Common myeloid progenitor, CD34-positive (primary cell): ENCODE measurements around the gene ERFL.

ENCODE experiments used
- CTCF ChIA-PET: fragments of 350-600 bp; sonication (Branson Sonifier 250); formaldehyde crosslinking; loops from one replicate; lab custom pipeline; 2021; ENCODE audit warnings: antibody characterized with exemption; lab: Charles Lee
- POLR2A ChIA-PET: fragments of 350-600 bp; sonication (Branson Sonifier 250); formaldehyde crosslinking; loops from one replicate; lab custom pipeline; 2021; ENCODE audit warnings: antibody characterized with exemption; lab: Charles Lee
- DNase-seq, 3 donors: peaks; one replicate each; pipeline versions ENCODE4 v3.0.0 to v3.0.0-alpha.2; 2013
- H3K27ac ChIP-seq, 2 experiments: 1 replicate in 1 of 2; 2 replicates in 1 of 2; pipeline ENCODE4 v1.7.0; 2013; ENCODE audit warnings: inconsistent platforms in 2 of 2, low read length in 2 of 2, mild to moderate bottlenecking in 2 of 2, low read depth in 1 of 2, moderate library complexity in 1 of 2; ENCODE audit not compliant: severe bottlenecking in 2 of 2, insufficient read depth in 1 of 2, poor library complexity in 1 of 2
- H3K27me3 ChIP-seq, 5 experiments: replicated peaks in 2 of 5; 1 replicate in 3 of 5; 2 replicates in 2 of 5; pipeline versions ENCODE4 v1.6.1 to v1.7.0; 2013; ENCODE audit warnings: low read length in 4 of 5, mild to moderate bottlenecking in 2 of 5, moderate library complexity in 2 of 5, inconsistent platforms in 1 of 5; ENCODE audit not compliant: insufficient read depth in 5 of 5, control insufficient read depth in 4 of 5
- H3K36me3 ChIP-seq, 4 experiments: 1 replicate in 2 of 4; 2 replicates in 2 of 4; pipeline versions ENCODE4 v1.6.1 to v1.7.0; 2013; ENCODE audit warnings: low read length in 3 of 4, control low read depth in 1 of 4, mild to moderate bottlenecking in 1 of 4; ENCODE audit not compliant: control insufficient read depth in 4 of 4, insufficient read depth in 4 of 4
- H3K4me1 ChIP-seq, 4 experiments: 1 replicate in 3 of 4; 2 replicates in 1 of 4; pipeline versions ENCODE4 v1.6.1 to v1.7.1; 2013; ENCODE audit warnings: low read length in 3 of 4, mild to moderate bottlenecking in 3 of 4, control low read depth in 1 of 4, inconsistent platforms in 1 of 4, moderate library complexity in 1 of 4; ENCODE audit not compliant: control insufficient read depth in 4 of 4, insufficient read depth in 4 of 4; ENCODE audit errors: control extremely low read depth in 1 of 4
- H3K4me3 ChIP-seq, 7 experiments: 1 replicate in 4 of 7; 2 replicates in 3 of 7; pipeline versions ENCODE4 v1.5.1 to v1.7.0; 2013; ENCODE audit warnings: mild to moderate bottlenecking in 7 of 7, low read length in 6 of 7, moderate library complexity in 6 of 7, inconsistent platforms in 2 of 7, low read depth in 2 of 7, control low read depth in 1 of 7; ENCODE audit not compliant: insufficient read depth in 4 of 7, control insufficient read depth in 1 of 7; ENCODE audit errors: extremely low read depth in 1 of 7
- H3K9me3 ChIP-seq, 5 experiments: 1 replicate in 4 of 5; 2 replicates in 1 of 5; pipeline versions ENCODE4 v1.6.1 to v1.7.1; 2013; ENCODE audit warnings: low read length in 4 of 5, mild to moderate bottlenecking in 2 of 5, inconsistent platforms in 1 of 5, low read depth in 1 of 5, moderate library complexity in 1 of 5; ENCODE audit not compliant: control insufficient read depth in 4 of 5, insufficient read depth in 2 of 5; ENCODE audit errors: control extremely low read depth in 1 of 5
- WGBS: methylation state at CpG from one replicate; pipeline ENCODE4 v1.1.5; 2013; ENCODE audit not compliant: insufficient coverage; 5-methylcytosine and 5-hydroxymethylcytosine counted together

ERFL gene

GRCh38 chr19:41967054-41967783, 39.0 kb upstream of the ERFL start:
- Histone ChIP-seq H3K4me1 (peaks cover 0 to 25% (median 20%) of the 10 kb centered on the region in 4 experiments), H3K4me3 (peak overlapping the region in 5 of 7 experiments; percentile 25 to 64 (median 48)), H3K27me3 (no peaks in the 10 kb centered on the region), H3K36me3 (no peaks in the 10 kb centered on the region), H3K27ac (peak overlapping the region; percentile 50 to 83), H3K9me3 (no peaks in the 10 kb centered on the region)
- ChIA-PET POLR2A (no interaction called here), CTCF (no interaction called here)
- peak; percentile 59 to 90 (median 86) for DNase-seq
- WGBS: 44% methylated on average over 18 of the region's 26 CpGs

- no peaks in the 10 kb centered on the region for H3K36me3 ChIP-seq
- 90% methylated on average over 3 of the region's 5 CpGs for WGBS
- no peak overlapping the region for H3K4me3 ChIP-seq
- H3K27me3 ChIP-seq: no peaks in the 10 kb centered on the region
- ChIA-PET CTCF (interaction anchor here (0.5 to 0.9 kb wide), 2 partner anchors 79 to 83 kb away, joined by 3 read pairs; no protein-coding TSS in a partner anchor), POLR2A (interaction anchor here (0.6 kb wide), 1 partner anchor 570 kb away, joined by 3 read pairs; no protein-coding TSS in a partner anchor)
- no peaks in the 10 kb centered on the region for H3K9me3 ChIP-seq
- no peak for DNase-seq
- H3K27ac ChIP-seq: no peak overlapping the region
- H3K4me1 ChIP-seq: peaks cover 0 to 32% (median 20%) of the 10 kb centered on the region in 4 experiments
Measured at GRCh38 chr19:41965106-41965505, 36.9 kb upstream of the ERFL start.

GRCh38 chr19:41960973-41961372, 32.7 kb upstream of the ERFL start:
- 86% methylated on average over 5 of the region's 5 CpGs for WGBS
- peaks cover 0 to 11% (median 3%) of the 10 kb centered on the region in 4 experiments for H3K36me3 ChIP-seq
- DNase-seq: no peak
- no peak overlapping the region for H3K4me3 ChIP-seq
- POLR2A ChIA-PET: no interaction called here
- peaks cover 0 to 32% (median 15%) of the 10 kb centered on the region in 4 experiments for H3K4me1 ChIP-seq
- H3K27ac ChIP-seq: no peak overlapping the region
- H3K27me3 ChIP-seq: no peaks in the 10 kb centered on the region
- no peaks in the 10 kb centered on the region for H3K9me3 ChIP-seq
- CTCF ChIA-PET: no interaction called here

GRCh38 chr19:41959056-41960053, 31.1 kb upstream of the ERFL start, which contains the start of gene RABAC1:
RABAC1 (minus strand) TSS chr19:41959321; CDS start chr19:41959292, 29 bp downstream.
- Histone ChIP-seq H3K27me3 (no peaks in the 10 kb centered on the region), H3K36me3 (peaks cover 0 to 16% (median 4%) of the 10 kb centered on the region in 4 experiments), H3K27ac (peak within 1 kb of the TSS in 1 of 2 experiments; percentile 78), H3K4me3 (peak within 1 kb of the TSS; percentile 44 to 92 (median 81)), H3K4me1 (peaks cover 0 to 35% (median 15%) of the 10 kb centered on the region in 4 experiments), H3K9me3 (no peaks in the 10 kb centered on the region)
- under 1% methylated on average over 37 of the region's 46 CpGs for WGBS
- ChIA-PET POLR2A (interaction anchor here (1.5 kb wide), 1 partner anchor 14 kb away, joined by 4 read pairs; no protein-coding TSS in a partner anchor), CTCF (interaction anchor here (1.4 to 4.3 kb wide), 5 partner anchors 45 to 100 kb away, joined by 3 to 15 read pairs (median 5); partner anchors contain the start of genes CD79A and RPS19)
- DNase-seq: peak; percentile 88 to 93 (median 91)

GRCh38 chr19:41958367-41959055, 30.3 kb upstream of the ERFL start:
- H3K27me3 ChIP-seq: no peaks in the 10 kb centered on the region
- ChIA-PET CTCF (interaction anchor here (1.0 to 4.3 kb wide), 7 partner anchors 10 to 99 kb away, joined by 3 to 15 read pairs (median 5); partner anchors contain the start of genes CD79A and RPS19), POLR2A (interaction anchor here (1.4 to 1.5 kb wide), 2 partner anchors 13 to 85 kb away, joined by 3 to 4 read pairs; no protein-coding TSS in a partner anchor)
- DNase-seq: peak; percentile 54 to 77 (median 66)
- peaks cover 0 to 16% (median 4%) of the 10 kb centered on the region in 4 experiments for H3K36me3 ChIP-seq
- peak overlapping the region in 1 of 2 experiments; percentile 78 for H3K27ac ChIP-seq
- H3K4me1 ChIP-seq: peaks cover 0 to 35% (median 15%) of the 10 kb centered on the region in 4 experiments
- H3K4me3 ChIP-seq: peak overlapping the region; percentile 44 to 92 (median 81)
- H3K9me3 ChIP-seq: no peaks in the 10 kb centered on the region
- WGBS: 2% methylated on average over 41 of the region's 43 CpGs

GRCh38 chr19:41957838-41958366, 29.7 kb upstream of the ERFL start:
- Histone ChIP-seq H3K4me1 (peaks cover 0 to 35% (median 15%) of the 10 kb centered on the region in 4 experiments), H3K27me3 (no peaks in the 10 kb centered on the region), H3K36me3 (peaks cover 0 to 16% (median 4%) of the 10 kb centered on the region in 4 experiments), H3K27ac (no peak overlapping the region), H3K9me3 (no peaks in the 10 kb centered on the region), H3K4me3 (peak overlapping the region in 6 of 7 experiments; percentile 44 to 92 (median 82))
- POLR2A ChIA-PET: interaction anchor here (1.4 to 1.5 kb wide), 2 partner anchors 12 to 85 kb away, joined by 3 to 4 read pairs; no protein-coding TSS in a partner anchor
- DNase-seq: peak; percentile 65 to 79 (median 79)
- CTCF ChIA-PET: interaction anchor here (1.0 to 4.3 kb wide), 9 partner anchors 10 to 98 kb away, joined by 3 to 15 read pairs (median 5); partner anchors contain the start of genes CD79A and RPS19
- 11% methylated on average over 9 of the region's 10 CpGs for WGBS
